Measurements from ENCODE around the gene FLT1.

- TF ChIP-seq EZH2 (IDR thresholded peaks at IDR 0.05; ENCODE audit: low read length) (no peak), CTCF (optimal IDR thresholded peaks at IDR 0.05 in 1 of 3, IDR thresholded peaks at IDR 0.05 in 1 of 3, conservative IDR thresholded peaks at IDR 0.05 in 1 of 3; ENCODE audit: extremely low read depth in 1 of 3, insufficient read depth in 2 of 3, low read length in 3 of 3) (no peak)
These were observed 121.1 kb downstream of the FLT1 start for GRCh38 chr13:28373810-28374209.
